HG03196 (cell line): ENCODE results near the gene EPAS1.

ENCODE experiments used
- ATAC-seq: cut with Tn5 transposase; IDR thresholded peaks from one replicate; pipeline ENCODE4 v1.9.1; 2021; ENCODE audit not compliant: unreplicated experiment

Gene EPAS1

GRCh38 chr2:46300406-46300832, 3.2 kb downstream of the EPAS1 start:
- ATAC-seq: no peak

DNA sequence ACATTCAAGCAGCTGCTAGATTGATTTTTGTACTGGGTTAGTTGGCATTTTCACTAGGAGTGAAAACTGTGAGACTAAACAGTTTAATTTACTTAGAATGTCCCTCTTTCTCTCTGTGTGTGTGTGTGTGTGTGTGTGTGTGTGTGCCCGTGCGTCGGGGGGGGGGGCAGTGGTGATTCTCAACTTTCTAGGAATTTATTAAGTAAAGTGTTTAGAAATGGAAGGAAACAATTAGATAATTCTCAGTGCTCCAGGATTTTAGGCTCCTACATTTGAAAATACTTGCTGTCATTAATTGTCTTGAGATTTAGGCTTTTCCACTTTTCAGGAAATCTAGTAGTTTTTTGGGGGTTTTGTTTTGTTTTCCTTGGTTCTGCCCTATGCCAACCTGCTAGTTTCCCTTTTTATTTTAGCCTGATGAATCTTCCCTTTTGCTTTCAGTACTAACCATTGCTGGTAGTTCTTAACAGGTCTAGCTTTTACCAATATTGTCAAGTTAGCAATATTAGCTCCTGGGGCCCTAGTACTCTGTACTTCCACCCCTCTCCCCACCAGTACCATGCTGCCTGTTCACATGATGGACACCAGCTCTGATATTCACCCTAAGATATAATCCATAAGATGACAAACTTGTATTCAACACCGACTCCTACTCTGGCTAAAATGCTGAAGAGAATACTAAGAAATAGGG, 4.9 kb downstream of the EPAS1 start:
- no peak for ATAC-seq

GRCh38 chr2:46303233-46303632, 6.0 kb downstream of the EPAS1 start:
- no peak for ATAC-seq

- ATAC-seq: no peak
These were observed 6.6 kb downstream of the EPAS1 start for GRCh38 chr2:46303822-46304221.

DNA sequence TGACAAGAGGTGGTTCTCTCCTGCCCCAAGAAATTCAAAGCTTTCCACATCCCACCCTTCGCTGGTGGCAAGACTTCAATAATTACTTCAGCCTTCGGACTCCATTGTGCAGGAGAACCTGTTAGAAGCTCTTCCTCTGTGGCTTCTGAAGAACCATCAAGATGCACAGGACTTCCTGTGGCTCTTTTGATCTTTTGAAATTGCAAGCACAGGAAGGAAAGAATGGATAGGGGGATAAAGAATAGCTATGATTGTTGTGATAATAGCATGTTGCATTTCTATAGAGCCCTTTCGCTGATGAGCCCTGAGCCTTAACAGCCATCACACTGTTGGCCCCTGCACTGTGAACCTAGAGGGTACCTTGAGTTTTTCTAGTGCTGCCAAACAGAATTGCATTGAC, 7.4 kb downstream of the EPAS1 start:
- no peak for ATAC-seq

DNA sequence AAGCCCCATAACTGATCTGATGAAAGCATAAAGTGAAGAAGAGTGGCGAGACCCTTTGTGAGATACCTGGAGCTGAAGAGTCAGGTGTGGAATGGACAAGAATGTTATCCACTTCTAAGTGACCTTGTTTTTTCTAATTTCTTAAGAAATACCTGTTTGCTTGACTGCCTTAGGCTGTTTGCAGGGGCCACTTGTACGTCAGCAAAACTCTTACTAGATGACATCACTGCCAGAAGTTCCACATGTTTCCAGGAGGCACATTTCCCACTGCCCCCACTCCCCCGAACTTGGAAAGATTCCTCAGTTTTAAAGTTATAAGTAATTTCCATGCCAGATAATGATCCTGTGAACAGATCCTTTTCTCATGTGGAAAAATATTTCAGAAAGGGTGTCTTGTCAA, 8.0 kb downstream of the EPAS1 start:
- no peak for ATAC-seq

DNA sequence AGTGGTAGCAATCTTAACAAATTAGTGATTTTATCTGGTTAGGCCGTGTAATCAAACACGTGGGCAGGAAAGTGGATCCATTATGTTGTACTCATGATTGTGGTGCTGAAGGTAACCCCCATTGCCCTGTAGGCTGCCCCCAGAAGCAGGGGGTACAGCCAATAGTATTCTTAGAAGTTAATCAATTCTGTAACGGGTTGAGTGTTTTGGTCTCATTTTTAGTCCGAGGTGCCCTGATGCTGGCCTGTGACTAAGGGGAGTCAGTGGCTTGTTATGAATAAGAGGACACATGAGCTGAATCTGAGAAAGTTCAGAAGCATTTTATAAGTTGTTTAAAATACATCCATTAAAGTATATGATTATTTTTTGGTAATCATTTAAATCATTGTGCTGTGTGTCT, 8.6 kb downstream of the EPAS1 start:
- ATAC-seq: no peak

- ATAC-seq: no peak
These were observed 9.1 kb downstream of the EPAS1 start for GRCh38 chr2:46306330-46306751.

DNA sequence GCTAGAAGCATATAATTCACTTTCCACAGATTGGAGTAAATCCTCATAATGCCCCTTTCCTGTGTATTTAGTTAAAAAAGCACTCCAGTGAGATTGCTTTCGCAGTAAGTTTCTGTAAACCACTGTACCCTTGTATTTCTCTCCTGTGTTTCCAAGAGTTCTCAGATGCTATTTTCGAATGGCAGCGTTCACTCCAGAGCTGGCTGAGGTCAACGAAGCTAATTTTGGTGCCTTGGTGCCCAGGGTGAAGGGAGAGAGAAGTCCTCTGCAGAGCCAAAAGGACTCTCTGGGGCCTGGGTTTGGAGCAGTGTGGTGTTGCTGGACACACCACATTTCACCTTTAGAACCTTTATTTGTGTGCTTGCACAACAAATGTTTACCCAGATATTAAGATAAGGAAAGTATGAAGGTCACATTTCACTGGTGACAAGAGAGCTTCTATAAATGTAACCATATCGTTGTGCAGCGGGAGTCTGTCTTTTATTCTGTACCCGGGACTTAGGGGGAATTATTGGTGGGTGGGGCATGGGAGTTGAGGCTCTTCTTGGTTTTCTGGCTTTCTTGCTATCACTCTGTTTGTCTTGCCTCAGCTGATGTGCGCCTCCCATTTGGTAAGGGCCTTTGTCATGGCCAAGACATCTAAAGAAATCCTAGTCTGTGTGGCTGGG, 9.9 kb downstream of the EPAS1 start:
- ATAC-seq: no peak

- no peak for ATAC-seq
These were observed 10.9 kb downstream of the EPAS1 start for GRCh38 chr2:46308081-46308480.

- no peak for ATAC-seq
These were observed 11.4 kb downstream of the EPAS1 start for GRCh38 chr2:46308629-46309028.

DNA sequence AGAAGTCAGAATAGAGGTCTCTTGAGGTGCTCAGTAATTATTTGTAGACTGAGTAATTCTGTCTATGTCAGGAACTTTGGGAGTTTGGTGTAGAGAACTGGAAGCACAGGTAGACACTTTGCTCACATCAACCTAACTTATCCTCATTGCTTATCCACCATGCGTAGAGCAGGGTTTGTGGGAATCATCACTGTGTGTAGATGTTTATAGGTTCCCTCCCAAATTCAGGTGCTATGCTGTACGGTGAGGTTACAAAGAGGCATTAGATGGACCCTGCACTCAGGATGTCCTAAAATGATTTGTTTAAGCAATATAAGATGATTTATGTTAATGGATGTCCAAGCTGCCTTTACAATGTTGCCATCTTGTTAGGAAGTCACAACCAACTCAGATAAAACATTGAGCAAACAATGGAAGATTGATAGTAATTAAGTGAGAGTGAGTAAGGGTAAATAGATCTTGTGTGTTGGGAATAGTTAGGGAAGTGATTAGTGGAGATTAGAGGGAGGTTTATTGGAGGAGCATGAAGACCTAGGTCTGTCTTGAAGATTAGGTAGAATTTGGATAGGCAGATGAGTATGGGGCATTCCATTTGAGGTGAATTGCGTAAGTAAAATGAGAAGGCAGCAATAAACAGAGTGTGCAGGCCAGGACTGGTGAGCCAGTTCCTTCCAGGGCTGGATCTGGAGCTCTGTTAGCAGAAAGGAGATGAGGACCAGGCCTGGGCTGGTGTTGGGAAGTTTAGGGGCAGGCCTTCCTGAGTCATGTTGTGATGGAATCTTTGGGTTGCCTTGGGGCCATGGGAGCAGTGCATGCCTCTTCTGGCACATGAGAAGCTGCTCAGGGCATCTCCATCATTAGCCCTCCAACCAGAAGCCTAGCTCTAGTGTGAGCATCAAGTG, 12.1 kb downstream of the EPAS1 start:
- ATAC-seq: no peak

DNA sequence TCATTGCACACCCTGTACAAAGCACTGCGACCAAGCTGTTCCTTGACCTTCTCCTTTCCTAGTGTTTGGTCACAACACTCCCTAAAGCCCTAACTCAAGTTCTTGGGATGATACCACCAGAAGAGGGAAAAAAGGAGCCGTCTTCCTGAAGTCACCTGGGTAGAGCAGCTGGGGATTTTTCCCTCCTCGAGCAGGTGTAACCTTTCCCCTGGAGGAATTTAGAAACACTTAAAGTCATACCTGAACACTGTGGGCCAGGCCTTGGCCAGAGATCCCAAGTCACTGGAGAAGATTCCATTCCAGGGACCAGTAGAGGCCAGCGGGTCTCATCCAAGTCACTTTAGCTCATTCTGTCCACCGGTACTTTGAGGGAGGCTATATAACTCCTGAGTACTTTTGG, 13.2 kb downstream of the EPAS1 start:
- no peak for ATAC-seq

DNA sequence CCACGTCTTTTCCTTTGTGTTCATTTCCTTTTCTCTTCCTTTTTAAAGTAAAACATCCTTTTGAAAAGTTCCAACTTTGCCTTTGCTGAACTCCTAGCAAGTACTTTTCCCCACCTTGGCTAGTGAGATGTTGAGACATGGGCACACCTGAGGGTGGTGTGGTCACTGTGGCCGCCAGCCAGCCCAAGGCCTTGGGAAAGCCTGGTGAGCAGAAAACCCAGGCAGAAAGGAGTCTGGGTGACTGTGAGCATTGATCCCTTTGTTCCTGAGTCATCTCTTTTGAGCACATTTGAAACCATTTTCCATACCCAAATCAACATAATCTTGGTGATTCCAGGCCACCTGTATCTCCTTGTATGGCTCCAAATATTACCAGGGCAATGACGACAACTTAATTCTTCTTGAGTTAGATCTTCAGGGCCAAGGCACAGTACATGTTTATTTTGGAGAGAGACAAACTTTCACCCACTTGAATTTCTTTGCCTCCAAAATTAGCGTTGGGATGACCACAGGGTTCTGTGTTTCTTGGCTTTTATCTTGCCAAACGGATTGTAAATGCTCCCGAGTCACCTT, 14.5 kb downstream of the EPAS1 start:
- ATAC-seq: no peak

DNA sequence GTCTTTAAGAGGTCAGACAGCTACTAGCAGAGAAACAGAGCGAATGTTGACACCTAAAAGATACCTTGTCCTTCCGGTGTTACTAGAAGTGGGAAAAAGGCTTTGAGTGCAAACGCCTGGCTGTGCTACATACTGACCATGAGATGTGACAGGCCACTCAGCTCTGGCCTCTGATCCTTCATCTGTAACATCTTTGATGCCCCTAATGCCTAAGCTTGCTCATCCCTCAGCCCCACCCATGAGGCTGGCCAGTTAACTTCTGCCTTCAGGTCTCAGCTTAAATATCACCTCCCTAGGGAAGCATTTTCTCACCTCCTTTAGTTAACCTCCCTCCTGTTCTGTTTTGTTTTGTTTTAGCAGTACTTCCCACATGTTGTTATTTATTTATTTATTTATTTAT, 15.9 kb downstream of the EPAS1 start:
- no peak for ATAC-seq

DNA sequence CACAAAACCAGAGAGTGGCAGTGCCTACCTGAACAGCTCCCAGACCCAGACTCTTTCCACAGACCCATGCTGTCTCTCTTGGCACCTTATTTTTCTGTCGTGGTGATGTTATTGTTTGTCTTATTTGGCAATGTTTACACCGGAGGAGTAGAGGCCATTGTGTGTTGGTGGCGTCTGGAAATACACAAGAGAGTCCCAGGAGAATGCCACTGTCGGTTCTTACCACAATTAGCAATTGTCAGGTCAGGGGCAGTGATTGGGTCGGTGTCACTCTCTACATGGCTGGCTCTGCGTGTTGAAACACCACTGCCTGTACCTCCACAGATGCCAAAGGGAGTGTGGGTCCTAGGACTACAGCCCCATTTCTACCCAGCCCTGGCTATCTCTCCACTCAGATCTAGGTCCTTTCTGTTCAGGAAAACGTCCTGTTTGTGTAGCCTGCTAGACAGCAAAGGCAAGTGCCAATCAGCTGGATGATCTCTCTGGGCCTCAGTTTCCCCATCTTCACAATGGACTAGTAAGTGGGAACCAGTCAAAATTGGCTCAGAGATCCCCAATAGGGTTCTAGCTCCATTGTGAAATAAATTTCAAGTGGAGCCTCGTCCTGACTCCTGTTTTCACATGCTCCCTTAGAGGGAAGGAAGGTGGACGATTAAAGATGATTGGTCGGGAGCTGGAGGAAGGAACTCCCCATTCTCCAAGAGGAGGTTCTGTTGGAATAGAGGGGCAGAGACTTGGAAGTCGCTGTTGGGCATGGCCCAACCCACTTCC, 17.0 kb downstream of the EPAS1 start:
- no peak for ATAC-seq

GRCh38 chr2:46315103-46315890, 18.1 kb downstream of the EPAS1 start:
- ATAC-seq: no peak

DNA sequence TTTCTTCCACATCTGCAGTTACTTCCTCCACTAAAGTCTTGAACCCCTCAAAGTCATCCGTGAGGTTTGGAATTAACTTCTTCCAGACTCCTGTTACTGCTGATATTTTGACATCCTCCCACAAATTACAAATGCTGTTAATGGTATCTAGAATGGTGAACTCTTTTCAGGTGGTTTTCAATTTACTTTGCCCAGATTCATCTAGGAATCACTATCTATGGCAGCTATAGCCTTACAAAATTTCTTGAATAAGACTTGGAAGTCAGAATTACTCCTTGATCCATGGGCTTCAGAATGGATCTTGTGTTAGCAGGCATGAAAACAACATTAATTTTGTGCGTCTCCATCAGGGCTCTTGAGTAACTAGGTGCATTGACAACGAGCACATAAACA, 19.9 kb downstream of the EPAS1 start:
- no peak for ATAC-seq

GRCh38 chr2:46318579-46319460, 21.6 kb downstream of the EPAS1 start:
- no peak for ATAC-seq
